IPS DF 4.7 (cell line): ENCODE measurements around the gene FRAS1.

Source experiments
- DNase-seq: peaks from one replicate; pipeline ENCODE4 v3.0.0-alpha.2; 2013; ENCODE audit warnings: low spot score; ENCODE audit errors: extremely low read depth

Gene FRAS1

DNA sequence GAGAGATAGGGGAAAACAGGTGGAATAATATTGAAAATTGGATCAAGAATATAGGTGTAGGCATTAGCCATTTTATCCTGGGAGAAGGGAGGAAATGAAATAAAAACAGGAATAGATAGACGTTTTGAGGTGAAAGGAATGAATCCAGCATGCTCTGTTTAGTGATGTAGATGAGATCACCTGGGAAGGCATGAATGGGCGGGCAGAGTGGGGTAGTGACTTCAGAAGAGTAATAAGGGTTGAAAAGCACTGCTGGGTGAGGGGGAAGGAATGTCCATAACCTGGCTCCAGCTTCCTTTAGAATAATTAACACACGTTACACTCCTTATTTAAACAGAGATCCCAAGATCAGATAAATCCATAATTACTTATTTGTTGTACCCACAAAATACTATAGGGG is 303.3 kb downstream of the FRAS1 start:
- no peak for DNase-seq

DNA sequence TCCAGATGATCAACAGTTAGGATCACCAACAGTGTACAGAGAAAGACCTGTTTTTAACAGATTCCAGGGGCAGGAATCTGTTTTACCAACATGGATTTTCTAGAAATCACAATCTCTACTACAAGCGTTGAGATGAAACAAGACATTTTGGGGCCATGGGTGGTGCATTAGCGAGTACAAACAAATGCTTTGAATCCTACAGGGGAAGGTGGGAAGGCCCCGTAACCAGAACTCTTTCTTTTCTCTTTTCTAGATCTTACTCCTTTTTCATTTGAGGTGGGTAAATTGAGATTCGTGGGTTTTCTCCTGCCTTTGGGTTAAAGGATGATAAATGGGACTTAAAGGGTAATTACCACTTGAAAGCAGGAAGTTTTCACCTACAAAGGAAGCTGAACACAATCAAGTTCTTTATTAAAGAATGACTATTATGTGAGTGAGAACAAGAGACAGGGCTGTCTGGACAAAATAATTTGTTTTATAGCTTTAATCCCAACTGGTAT is 304.5 kb downstream of the FRAS1 start:
- no peak for DNase-seq

DNA sequence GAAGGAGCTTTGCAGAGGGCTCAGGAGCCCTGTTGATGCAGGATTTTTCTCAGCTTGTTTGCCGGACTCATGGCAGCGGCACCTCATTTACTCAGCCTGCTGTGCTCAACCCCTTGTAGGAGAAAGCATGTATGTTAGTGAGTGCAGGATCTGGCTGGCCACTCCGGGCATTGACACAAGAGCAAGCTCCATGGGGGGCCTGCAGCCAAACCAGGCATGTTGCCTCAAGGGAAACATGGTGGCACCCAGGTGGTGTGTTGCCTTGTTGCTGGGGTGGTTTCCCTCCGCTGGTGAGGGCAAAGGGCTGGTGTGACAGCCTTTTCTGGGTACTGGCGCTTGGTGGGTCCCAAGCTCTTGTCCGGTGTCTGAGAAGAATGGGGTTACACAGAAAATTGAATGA is 305.2 kb downstream of the FRAS1 start:
- DNase-seq, result no peak

DNA sequence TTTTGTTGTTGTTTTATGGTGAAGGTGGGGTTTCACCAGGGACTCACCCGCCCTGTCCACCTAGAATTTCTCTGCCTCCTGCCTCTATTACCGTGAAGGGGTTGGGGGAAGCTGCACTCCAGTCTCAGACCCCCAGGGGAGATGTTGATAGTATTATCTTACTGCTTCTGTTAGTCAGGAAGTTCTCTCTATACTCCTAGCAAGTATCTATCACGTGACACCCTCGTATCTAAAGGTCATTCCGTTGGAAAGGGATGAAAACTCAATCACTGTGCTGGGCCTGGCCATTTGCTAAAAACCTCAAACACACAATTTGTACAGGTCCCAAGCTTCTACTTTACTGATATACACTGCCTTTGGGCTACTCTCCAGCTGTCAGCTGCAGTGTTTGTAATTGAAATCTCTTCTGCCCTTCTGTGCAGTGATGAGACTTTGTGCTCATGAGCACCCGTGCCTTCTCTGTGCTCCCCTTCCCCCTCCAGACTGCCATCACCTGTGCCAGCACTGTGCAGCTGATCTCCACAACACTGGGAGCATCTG is 306.0 kb downstream of the FRAS1 start:
- DNase-seq, result no peak

DNA sequence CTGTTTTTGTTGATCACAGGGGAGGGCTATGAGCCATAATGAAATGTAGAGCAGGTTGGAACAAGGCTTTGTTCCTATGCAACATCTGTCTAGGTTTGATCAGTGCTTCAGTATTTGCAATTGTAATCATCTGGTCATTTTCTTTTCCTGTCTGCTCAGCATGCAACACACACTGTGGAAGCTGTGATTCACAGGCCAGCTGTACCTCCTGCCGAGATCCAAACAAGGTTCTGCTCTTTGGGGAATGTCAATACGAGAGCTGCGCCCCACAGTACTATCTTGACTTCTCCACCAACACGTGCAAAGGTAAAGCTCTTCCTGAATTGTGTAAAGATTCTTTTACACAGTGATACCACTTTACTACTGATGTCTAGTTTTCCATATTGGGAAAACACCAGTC is 312.6 kb downstream of the FRAS1 start:
- peak; percentile 41 for DNase-seq

DNA sequence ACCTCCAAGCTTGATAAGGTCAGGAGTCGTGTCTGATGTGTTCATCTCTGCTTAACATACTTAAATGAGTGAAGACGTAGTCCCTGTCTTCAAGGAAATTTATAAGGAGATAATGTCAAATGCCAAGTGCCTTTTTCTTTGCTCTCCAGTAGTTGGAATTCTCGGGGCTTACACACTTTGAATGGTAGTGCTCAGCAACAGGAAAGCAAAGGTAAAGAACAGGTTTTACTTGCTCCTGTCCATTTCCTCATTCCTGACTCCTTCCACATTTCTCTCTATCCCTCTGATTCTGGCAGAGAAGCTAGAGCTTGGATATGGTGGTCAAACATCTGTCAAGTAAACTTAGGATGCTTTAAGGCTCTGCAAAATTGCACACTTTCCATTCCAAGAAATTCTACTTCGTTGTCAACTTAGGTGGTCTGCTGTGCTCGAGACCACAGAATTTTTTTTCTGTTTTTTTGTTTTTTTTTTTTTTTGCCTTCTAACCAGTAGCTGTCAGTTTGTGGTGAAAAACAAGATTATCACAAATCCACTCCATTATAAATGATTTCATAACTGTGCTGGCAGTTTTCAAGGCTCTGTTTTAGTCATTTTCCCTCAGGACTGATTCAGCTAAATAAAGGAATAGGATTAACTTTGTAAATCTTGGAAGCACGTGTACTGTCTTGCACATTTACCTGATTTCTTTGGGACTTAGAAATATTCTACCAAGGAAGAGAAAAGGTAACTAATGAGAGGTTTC is 313.7 kb downstream of the FRAS1 start:
- DNase-seq, result no peak

DNA sequence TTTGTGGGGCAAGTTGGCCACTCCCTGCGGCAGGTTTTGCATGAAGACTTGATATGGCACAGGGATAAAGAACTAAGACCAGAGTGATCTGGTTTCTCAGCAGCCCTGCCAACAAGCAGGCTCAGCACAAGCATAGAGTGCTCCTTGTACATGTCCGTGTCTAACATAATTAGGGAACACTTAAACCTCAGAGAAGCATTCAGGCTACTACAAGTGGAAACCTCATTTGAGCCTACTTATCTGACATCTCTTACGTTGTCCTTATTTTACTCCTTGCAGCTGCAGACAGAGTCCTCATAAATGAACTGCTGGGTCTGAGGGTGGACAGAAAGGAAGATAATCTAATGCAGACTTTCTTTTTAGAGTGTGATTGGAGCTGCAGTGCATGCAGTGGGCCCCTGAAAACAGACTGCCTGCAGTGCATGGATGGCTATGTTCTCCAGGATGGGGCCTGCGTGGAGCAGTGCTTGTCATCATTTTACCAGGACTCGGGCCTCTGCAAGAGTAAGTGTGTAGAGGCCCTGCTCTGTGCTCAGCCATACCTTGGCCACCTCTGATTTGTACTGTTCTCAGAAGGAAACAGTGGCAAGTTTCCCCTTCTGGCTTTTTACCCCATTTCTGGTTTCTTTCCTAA is 315.3 kb downstream of the FRAS1 start:
- no peak for DNase-seq

DNA sequence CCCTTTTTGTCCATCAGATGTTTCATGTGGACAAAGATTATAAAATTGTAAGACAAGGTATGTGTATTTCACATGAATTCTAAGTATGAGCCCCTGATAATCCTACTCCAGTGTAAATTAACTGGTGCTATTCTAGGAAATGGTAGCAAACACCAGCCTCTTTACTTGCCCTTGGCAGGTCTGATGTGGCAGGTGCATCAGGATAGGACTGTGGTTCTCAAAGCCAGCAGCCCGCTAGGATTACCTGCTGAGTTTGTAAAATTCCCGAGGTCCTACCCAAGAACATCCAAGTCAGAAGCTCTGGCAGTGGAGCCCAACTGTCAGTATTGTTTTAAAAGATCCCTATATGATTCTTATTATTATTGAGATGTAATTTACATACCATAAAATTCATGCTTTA is 320.4 kb downstream of the FRAS1 start:
- no peak for DNase-seq

DNA sequence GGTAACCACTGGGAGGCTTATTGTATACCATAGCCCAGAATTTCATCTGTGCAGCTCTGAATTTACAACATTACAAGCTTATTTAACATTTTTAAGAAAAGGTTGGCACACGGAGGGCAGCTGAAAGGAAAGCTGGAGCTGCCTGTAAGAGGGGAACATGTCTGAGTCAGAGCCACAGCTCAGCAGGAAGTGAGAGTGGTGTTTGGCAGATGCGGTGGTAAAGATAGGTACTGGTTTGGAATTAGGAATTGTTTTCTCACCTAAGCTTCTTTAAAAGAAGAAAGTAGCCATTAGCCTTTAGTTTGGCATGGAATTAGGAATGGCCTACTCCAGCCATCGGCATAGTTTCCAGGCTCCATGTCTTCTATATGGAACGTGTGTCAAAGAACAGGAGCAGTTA is 321.9 kb downstream of the FRAS1 start:
- no peak for DNase-seq

DNA sequence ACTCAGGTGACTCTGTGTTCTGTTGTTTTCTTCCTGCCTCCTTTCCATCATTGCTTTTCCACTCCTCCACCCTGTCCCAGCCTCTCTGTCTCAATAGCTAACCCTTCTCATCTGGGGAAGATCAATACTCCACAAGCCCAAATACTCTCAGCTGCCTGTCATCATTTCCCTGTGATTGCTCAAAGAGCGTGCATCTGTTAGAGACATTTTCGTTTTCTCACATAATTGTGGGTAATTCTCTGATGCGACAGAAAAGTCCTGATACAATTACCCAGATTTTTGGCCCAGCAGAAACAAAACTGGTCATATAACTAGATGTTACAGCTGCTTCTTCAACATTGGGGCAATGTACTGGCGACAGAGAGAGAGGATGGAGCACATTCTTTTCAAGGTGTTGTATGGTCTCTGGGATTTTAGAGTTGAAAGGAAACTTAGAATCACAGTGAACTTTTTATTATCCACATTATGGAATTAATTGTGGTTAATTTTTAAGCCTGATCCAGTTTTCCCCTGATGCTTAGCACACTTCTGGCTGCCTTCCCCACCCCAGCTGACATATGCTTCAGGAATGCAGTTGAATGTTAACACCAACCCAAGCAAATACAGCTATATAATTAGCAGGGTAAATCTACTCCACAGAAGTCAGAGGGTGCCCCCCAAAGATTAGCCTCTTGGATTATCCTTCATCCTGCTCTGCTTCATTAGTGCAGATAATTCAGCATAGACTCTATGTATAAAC is 323.0 kb downstream of the FRAS1 start:
- DNase-seq, result no peak

DNA sequence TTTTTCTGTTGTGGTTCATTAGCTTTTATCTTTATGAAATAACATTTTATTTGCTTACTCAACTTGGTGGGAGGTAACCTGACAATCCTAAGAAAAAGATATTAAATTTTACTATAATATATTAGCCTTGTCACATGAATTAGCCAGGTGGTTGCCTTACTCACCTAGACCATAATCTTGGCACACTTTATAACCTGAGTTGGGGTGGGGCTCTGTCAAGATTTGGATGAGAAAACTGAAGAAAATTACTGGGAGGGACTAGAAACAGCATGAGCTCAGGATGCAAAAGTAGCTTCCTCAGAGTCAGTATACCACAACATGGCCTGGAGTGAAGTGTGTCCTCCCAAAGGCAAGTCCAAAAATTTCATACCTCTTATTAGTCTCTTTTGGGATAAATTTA is 329.6 kb downstream of the FRAS1 start:
- no peak for DNase-seq

DNA sequence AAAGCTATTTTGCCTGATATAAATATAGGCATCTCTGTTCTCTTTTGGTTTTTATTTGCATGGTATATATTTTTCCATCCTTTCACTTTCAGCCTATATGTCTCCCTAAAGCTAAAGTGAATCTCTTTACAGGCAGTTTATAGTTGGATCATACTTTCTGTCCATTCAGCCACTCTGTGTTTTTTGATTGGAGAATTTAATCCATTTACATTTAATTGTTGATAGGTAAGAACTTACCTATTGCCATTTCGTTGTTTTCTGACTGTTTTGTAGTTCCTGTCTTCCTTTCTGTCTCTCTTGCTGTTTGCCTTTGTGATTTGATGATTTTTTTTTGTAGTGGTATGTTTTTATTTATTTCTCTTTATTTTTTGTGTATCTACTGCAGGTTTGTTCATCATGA is 338.5 kb downstream of the FRAS1 start:
- DNase-seq, result no peak

DNA sequence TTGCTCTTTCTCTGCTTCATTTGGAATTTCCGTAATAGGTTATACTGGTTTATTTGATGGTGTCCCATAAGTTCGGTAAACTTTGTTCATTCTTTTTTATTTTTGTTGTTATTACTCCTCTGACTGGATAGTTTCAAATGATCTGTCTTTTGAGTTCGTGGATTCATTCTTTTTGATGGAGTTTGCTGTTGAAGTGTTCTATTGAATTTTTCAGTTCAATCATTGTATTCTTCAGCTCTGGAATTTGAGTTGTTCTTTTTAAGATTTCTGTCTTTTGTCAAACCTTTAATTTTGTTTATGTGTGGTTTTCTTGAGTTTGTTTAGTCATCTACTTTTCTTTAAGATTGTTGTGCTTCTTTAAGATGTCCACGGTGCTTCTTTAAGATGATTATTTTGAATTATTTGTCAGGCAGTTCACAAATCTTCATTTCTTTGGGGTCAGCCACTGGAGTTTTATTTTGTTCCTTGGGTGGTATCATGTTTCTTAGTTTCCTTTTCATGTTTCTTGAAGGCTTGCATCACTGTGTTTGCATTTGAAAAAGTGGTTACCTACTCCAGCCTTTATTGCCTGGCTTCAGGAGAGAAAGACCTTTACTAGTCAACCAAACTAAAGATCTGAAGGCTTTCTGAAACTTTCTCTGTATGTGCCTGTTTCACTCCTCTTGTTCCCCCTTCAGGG is 339.6 kb downstream of the FRAS1 start:
- no peak for DNase-seq

DNA sequence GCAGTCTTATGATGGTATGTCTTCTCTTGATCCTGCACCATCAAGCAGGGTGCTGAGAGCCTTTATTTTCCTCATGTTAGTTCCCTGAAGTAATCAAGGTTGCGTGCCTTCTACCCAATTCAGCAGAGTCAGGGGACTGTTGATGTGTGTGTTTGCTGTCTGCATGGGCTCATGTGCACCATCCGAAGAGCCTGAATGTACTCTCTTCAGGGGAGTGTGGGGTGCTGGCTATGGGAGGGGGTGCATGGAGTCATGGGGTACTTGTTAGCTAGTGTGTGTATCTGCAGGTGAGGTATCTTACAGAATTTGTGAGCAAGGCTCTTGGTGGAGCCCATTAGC is 340.1 kb downstream of the FRAS1 start:
- no peak for DNase-seq

DNA sequence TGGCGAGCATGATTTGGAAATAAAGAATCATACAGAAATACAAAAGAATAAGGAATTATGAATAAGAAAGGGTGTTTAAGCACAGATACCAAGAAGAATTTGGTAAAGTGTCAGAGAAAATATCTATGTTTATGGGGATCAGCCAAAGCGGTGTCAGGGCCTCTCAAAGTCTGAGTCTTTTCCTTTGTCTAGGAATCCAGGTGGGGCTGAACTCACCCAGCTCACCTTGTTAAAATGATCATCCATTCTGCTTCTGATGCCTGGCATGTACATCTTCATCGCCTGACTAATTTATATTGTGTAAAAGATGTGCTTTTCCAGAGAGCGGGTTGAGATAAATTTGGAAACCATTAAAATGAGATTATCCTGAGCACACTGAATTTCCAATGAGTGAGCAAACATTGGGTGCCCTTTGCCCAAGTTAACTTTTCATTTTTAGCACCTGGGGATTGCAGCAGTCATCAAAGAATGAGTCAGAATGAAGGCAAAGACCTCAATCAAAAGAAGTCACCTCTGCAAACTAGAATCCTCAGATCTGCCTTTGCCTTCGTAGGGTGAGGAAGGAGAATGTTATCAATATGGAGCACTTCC is 352.6 kb downstream of the FRAS1 start:
- no peak for DNase-seq

DNA sequence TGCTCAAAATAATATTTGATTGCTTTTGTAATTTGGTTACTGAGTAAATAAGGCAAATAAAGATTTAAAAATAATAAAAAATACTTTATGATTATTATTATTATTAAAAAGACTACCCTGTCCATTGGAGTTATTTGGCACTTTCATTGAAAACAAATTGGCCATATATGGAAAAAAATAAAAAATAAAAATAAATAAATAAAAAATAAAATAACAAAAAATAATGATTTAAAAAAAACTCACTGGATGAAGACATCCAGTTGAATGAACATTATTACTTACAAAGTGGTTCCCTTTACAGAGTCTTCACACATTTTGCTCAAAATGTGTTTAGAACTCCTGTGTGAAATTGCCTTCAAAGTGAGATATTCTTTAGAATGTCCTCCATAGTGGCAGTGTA is 353.1 kb downstream of the FRAS1 start:
- DNase-seq, result no peak

DNA sequence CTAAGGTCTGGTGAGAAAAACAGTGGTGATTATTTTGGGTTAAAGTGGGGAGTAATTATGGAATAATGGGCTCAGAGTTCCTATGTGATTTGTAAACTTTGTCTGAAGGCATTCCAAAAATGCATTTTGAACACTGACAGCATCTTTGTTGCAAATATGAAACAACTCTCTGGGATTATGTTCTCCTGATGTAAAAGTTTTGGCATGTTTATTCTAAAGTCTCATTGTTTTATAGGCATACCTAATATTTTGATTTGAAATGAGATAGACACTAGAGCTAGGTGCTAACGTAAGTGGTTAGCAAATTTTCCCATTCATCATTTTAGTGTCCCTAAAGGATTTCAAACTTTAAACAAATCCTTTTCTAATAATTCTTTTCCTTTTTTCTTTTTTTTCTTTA is 353.6 kb downstream of the FRAS1 start:
- no peak for DNase-seq

DNA sequence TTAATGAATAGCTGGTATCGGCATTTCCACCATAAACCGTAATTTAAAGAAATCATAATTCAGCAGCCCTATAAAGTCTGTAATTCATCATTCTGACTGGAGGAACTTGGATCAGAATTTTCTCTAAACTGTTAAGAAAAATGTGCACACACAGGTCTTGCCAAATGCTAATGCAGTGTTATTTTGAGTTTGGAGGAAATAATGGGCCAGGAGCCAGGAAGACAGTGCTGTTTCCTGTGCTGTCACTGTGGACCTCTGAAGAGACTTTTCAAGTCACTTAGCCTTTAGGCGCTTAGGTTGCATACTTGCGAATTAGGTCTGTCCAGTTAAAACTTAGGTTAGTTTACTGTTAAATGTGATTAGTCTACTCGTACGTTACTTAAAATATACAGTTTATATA is 357.0 kb downstream of the FRAS1 start:
- no peak for DNase-seq

DNA sequence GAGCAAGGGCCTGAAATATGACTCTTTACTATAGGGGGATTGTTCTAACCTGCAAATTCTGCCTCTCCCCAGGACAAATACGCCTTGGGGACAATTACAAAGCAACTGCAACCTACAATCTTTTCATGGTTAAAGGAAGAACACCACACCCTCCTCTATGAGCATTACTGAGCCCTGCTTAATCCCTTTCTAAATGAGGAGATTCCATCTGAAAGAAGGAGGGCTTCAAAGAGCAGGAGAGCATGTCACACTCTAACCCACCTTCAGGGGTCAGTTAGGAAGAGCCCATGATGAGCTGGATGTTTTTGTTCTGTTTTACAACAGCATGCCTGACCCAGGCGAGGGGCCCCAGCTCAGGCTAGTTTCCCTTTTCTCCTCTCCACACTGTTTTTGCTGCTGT is 360.5 kb downstream of the FRAS1 start:
- no peak for DNase-seq

DNA sequence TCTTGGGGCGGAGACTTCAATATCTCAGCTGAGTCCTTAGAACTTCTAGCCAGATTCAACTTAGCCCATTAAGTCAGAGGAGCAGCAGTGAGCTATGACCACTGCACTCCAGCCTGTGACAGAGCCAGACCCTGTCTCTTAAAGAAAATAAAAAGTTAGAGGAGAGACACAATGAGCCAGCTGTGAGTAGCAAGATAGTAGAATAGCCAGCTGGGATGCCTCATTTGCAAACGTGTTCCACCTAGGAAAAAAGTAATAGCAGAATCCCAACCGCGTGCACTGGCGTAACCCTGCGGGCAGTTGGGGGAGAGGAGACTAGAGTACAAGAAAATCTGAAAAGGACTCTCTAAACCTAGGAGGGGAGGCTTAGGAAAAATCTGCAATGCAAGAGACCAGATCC is 361.3 kb downstream of the FRAS1 start:
- DNase-seq, result no peak

DNA sequence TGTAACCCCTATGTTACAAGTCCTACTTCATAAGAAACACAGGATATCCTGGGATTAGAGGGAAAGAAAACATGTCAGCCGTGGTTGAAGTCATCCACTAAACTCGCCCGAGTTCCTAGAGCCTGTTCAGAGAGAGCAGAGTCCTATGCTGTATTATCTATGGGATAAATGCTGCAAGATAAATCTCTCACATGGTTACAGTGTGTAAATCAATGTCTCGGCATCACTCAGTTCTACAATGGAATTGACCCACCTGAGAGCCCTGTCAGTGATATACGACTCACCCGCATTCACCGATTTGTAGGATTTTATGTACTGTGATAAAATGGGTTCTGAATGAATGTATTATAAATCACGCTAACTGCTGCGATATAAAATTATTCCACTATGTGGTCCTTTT is 366.7 kb downstream of the FRAS1 start:
- DNase-seq, result no peak
